LNCaP clone FGC (cell line): ENCODE results near the gene OPA1.

Experiments
- DNase-seq: peaks from one replicate; pipeline ENCODE4 v3.0.0-alpha.2; 2011; ENCODE audit warnings: low read depth
- H3K4me3 ChIP-seq: 2 replicates; pipeline ENCODE4 v1.5.1; 2011; ENCODE audit warnings: mild to moderate bottlenecking, low read depth, low read length, control low read depth
- TF ChIP-seq, protein P1 (sequence below): IDR thresholded peaks from 2 replicates; pipeline ENCODE4 v1.5.1; 2012; ENCODE audit warnings: mild to moderate bottlenecking; ENCODE audit not compliant: control insufficient read depth, insufficient read depth; ENCODE audit errors: extremely low read depth

OPA1 gene

DNA sequence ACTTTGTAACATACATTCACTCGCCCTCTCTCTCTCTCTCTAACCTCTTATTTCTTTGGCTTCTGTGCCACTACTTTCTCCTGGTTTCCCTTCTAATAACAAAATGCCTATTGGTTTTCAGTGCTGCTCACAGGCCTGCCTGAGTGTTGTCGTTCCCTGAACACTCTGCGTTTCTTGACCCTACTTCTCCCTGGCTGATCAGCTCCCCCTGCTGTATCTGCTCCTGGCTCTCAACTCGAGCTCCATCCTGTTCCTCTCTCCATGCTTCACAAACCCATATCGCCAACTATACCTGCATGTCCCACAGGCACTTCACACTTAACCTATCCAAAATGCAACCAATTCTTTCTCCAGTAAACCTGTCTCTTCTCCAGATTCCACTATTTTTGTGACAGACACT is 111.4 kb downstream of the OPA1 start:
- DNase-seq = no peak
- H3K4me3 ChIP-seq = no peak overlapping the region
- TF ChIP-seq, protein P1, sequence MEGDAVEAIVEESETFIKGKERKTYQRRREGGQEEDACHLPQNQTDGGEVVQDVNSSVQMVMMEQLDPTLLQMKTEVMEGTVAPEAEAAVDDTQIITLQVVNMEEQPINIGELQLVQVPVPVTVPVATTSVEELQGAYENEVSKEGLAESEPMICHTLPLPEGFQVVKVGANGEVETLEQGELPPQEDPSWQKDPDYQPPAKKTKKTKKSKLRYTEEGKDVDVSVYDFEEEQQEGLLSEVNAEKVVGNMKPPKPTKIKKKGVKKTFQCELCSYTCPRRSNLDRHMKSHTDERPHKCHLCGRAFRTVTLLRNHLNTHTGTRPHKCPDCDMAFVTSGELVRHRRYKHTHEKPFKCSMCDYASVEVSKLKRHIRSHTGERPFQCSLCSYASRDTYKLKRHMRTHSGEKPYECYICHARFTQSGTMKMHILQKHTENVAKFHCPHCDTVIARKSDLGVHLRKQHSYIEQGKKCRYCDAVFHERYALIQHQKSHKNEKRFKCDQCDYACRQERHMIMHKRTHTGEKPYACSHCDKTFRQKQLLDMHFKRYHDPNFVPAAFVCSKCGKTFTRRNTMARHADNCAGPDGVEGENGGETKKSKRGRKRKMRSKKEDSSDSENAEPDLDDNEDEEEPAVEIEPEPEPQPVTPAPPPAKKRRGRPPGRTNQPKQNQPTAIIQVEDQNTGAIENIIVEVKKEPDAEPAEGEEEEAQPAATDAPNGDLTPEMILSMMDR = no peak

DNA sequence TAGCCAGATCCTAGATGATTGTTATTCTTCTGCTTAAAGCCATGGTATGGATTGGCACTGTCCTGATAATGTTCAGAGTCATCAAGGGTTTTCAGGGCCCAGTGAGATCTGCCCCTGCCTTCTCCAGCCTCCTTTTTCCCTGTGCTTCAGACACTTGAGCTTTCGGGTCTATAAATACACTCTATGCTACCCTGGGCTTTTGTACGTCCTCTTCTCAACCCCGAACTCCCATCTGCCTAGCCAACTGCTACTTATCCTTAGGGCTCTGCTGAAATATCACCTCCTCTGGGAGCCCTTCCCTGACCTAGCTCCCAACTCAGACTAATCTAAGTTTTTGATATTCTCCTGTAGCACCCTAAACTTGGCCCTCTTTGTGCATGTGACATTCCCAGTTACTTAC is 115.3 kb downstream of the OPA1 start:
- DNase-seq = no peak
- no peak overlapping the region for H3K4me3 ChIP-seq
- TF ChIP-seq, protein P1 = no peak

DNA sequence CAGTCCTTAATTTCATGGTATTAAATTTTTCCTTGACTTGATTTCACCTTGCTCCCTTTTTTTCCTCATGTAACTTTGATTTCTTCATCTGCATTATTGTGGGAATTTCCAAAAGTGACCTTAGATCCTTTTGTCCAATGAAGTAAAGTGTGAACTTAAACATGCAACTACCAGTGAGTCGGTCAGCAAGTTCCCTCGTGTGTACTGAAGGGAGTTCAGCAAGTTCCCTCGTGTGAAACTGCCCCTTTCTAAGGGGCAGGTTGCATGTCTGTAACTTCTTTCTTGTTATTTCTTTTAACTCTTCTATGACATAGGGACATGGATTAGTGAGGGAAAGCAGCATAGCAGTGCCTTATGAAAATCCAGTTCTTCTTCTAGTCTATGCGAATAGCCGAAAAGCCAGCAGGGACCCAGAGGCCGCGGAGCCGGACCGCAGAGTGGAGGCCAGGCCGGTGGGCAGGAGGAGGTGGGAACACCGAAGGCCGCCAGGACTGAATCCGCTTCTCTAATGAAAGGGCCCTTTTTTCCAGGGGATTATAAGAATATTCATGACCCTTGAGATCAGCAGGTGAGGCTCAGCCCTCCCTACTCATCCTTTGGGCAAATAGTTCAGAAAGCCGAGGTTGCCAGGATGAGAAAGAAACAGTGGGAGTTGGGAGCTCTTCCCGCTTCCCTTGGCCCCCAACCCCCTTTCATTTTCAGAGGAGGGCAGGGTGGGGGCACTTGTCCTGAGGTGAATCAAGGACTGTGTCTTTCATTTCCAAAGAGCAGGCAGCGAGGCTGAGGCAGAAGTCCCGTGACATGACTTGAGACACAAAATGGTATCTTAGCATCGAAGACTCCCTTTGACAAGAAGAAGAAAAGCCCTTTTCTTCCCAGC is 117.5 kb downstream of the OPA1 start:
- no peak overlapping the region for H3K4me3 ChIP-seq
- TF ChIP-seq, protein P1 = no peak
- DNase-seq = no peak

DNA sequence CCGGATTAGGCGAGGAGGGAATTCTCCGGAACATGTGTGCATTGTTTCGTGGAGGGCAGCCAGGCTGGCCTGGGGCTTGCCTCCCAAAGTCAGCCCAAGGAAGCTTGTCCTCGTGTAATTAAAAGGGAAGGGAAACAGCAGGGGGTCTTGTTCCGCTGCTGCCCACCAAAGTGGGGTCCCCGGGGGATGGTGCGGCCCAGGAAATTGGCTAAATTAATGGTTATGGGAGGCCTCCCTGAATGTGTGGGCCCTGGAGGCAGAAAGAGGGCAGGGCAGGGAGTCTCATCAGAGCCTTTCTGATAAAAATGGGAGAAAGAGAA is 118.1 kb downstream of the OPA1 start:
- DNase-seq = no peak
- TF ChIP-seq, protein P1 = no peak
- no peak overlapping the region for H3K4me3 ChIP-seq

DNA sequence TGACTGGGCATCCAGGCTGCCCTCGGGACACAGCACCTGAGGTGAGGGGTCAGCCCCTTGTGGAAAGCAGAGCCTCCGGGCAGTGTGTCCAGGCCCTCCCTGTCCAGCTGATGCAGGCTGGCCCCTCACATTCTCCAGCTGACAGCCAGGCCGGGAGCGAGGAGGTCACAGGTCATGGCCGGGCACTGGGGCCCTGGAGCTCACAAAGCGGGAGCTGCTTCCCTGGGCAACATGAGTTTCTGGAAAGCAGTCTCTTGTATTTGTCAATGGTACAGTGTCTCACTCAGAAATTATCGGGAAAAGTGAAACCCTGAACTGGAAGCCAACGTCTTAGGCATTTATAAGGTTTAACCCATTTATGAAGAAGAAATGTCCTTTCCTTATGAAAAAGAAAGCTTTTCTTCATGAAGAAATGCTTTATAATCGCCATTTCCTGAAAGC is 118.5 kb downstream of the OPA1 start:
- no peak for DNase-seq
- H3K4me3 ChIP-seq = no peak overlapping the region
- TF ChIP-seq, protein P1 = no peak

DNA sequence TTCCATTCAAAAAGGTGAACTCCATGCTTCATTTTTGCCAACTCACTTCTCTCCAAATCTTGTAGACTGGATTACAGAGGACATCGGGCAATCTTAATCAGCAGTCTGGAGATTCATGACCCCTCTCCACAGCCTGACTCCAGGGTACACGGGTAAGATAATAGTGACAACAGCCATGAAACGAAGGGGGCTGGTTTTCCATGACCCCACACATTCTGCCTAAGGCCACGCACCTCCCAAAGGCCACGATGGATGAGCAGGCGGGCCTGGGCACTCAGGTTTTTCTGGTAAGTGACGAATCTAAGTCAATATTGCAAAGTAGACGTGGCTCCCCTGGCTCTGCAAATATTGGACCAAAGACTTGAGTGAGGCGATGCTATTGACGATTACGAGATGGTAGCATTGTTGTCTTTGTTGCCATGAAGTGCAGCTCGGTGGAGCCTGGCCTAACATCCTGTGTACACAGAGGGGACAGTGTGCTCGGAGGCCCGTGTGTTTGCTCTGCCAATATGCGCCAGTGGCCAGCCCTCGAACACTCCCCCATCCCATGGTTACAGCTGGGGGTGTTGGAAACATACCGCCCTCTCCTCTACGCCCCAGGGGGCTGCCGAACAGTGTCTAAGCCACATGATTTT is 119.1 kb downstream of the OPA1 start:
- TF ChIP-seq, protein P1 = no peak
- DNase-seq = peak; percentile 40
- H3K4me3 ChIP-seq = no peak overlapping the region

DNA sequence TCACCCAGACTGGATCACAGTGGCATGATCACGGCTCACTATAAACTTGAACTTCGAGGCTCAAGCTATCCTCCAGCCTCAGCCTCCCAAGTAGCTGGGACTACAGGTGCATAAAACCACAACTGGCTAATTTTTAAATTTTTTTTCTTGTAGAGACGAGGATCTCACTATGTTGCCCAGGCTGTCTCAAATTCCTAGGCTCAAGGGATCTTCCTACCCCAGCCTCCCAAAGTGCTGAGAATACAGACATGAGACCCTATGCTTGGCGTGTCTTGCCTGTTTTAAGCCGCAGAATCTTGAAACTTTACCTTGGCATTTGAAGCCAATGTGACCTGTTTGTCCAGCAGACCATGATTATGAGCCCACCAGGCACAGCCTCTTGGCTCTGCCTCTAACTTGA is 119.9 kb downstream of the OPA1 start:
- no peak overlapping the region for H3K4me3 ChIP-seq
- DNase-seq = no peak
- TF ChIP-seq, protein P1 = no peak
